OCI-M2 (cell line): ENCODE measurements around the gene C2CD4C.
"Not testable (repeated sequence)": the region's sequence is repeated elsewhere in the genome, so short reads cannot be mapped to it uniquely, and the experiment has no call there.

ENCODE experiments used
- DNase-seq: peaks from one replicate; lab custom pipeline; 2025; ENCODE audit not compliant: unreplicated experiment; lab: John Stamatoyannopoulos, UW

Gene C2CD4C

DNA sequence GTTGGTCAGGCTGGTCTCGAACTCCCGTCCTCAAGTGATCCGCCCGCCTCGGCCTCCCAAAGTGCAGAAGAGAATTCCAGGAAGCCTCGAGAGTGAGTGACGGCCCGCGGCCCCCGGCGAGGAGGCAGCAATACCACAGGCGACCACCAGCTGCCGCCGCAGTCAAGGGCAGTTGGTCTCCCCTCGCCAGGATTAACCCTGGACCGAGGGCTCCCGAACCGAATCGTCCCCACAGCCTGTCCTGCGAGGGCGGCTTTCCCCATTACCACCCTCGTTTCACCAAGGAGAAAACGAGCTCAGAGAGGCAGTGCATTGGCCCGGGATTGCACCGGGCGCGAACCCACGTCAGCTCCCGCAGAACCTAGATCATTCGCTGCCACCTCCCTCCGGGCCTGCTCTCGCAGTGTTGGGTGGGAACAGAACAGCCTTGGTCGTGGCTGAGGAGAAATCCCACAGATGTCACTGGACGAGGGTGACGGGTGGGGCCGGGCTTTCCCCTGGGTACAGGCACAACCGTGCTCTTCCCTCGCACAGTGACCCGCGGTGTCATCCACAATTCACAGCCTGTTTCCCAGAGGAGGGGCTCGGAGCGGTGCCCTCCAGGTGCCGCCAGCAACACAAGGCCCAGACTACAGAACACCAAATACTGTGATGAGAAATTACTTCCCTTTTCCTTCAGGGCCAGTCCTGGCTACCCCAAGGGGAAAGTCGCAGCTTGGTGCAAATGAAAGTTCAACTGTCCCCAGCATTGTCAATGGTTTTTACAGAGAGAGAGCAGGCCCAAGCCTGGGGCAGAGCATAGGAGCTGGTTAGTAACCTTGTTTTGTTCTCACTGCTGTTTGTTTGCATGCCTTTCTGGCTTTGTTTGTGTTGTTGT, 24.8 kb downstream of the C2CD4C start:
- DNase-seq = no peak

DNA sequence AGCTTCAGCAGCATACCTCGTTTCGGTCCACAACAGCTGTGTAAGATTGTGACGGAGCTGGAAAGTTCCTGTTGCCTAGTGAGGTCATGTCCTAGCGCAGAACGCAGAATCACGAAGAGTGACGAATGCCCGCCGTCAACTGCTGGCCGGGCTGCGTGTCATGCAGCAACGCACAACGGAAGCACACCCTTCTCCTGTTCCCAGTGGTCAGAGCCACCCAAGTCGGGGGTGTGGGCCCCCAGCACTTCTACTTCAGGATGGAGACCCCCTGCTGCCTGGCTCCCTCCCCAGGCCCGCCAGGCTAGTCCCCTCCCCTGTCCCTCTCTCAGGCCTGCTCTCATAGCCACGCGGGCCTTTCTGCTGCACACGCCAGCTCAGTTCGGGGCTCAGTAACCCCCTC, 25.9 kb downstream of the C2CD4C start:
- no peak for DNase-seq

DNA sequence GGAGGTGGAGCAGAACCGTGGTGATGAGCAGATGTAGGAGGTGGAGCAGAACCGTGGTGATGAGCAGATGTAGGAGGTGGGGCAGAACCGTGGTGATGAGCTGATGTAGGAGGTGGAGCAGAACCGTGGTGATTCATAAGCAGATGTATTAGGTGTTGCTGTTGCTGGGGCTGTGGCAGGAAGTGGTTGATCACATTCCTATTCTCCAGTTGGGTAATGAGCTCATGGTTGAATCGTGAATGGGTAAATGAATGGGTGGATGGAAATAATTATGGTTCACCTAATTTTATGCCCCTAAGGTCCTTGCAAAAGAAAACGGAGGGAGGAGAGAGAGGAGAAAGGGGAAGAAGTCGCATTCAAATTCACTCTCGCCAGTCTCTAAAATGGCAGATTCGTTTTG, 26.4 kb downstream of the C2CD4C start:
- DNase-seq = not testable (repeated sequence)

DNA sequence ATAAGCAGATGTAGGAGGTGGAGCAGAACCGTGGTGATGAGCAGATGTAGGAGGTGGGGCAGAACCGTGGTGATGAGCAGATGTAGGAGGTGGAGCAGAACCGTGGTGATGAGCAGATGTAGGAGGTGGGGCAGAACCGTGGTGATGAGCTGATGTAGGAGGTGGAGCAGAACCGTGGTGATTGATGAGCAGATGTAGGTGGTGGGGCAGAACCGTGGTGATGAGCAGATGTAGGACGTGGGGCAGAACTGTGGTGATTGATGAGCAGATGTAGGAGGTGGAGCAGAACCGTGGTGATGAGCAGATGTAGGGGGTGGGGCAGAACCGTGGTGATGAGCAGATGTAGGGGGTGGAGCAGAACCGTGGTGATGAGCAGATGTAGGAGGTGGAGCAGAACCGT, 27.0 kb downstream of the C2CD4C start:
- DNase-seq = not testable (repeated sequence)

DNA sequence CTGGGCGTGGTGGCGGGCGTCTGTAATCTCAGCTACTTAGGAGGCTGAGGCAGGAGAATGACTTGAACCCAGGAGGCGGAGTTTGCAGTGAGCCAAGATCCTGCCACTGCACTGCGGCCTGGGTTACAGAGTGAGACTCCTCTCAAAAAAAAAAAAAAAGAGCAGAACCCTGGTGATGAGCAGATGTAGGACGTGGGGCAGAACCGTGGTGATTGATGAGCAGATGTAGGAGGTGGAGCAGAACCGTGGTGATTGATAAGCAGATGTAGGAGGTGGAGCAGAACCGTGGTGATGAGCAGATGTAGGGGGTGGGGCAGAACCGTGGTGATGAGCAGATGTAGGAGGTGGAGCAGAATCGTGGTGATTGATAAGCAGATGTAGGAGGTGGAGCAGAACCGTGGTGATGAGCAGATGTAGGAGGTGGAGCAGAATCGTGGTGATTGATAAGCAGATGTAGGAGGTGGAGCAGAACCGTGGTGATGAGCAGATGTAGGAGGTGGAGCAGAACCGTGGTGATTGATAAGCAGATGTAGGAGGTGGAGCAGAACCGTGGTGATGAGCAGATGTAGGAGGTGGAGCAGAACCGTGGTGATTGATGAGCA, 28.2 kb downstream of the C2CD4C start:
- DNase-seq = not testable (repeated sequence)

DNA sequence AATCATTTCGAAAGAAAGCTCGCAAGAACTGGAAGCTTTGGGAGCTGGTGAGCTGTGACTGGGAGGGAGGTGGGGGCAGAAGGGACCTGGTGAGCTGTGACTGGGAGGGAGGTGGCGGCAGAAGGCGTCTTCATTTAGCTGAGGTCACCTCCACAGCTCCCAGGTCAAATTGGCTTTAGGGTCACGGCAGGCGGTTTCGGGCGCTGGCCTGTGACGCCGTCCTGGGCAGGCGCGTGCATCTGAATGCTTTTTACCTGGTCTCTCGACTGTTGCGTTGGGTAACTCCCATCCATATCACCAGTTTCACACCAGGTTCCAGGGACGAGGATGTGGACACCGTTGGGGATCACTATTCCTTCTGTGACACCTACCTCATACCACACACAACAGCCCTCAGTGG, 29.2 kb downstream of the C2CD4C start:
- no peak for DNase-seq

DNA sequence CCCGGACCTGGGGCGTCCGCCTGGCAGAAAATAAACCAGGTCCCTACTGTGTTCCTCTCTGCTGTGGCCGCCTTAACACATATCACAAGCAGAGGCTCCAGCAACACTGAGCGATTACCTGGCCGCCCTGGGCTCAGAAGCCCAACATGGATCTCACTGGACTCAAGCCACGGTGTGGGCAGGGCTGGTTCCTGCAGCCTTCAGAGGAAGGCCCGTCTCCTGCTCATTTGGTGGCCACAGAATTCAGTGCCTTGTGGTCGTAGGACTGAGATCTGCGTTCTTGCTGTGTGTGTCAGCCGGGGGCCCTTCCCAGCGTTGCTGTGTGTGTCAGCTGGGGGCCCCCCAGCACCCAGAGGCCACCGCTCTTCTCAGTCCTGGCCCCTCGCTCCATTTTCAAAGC, 30.2 kb downstream of the C2CD4C start:
- no peak for DNase-seq

DNA sequence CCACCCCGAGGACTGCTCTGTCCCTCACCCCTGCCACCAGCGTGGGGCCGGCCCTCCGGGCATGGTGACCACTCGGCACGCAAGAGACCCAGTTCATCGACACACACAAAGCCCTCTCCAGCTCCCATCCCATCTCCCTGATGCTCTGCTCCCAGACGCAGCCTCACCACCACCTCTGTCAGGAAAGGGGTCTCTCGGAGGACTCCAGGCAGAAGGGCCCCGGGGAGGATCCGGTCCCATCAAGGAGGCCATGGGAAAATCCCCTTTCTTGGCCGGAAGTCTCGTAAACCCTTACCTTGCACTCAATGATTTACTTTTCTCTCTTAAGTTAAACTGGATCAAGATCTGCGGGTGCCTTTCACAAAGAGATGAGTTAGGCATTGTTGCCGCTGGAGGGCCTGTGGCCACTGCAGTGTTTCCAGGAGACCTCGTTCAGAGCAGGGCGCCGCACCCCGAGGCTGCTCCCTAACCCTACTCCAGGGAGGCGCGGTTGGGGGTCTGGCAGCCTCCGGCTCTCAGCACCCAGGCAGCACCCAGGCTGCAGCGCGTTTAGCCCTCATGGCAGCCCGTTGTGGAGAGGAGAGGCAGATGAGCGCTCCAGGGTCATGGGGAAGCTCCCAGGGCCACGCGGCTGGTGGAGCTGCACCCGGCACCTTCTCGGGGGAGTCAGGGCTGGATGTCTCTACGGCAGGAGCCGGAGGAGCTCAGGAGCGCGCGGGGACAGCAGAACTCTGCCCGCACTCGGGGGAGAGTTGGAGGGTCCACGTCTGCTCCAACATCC, 31.0 kb downstream of the C2CD4C start:
- DNase-seq = no peak

DNA sequence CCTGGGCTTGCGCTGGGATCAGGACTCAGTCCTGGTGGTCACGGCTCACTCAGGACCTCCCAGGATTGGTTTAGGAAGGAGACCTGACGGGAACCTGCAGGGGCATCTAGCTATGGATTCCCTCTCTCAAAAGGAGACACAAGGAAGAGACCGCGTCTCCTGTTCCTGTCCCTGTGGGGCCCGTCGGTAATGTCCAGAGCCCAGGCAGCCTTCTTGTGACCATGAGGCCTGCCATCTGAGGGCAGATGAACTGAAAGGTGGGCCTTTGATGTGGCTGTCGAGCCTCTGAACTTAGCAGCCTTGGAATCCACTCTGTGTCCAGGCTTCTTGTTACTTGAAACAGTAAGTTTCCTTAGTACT, 32.9 kb downstream of the C2CD4C start:
- no peak for DNase-seq

DNA sequence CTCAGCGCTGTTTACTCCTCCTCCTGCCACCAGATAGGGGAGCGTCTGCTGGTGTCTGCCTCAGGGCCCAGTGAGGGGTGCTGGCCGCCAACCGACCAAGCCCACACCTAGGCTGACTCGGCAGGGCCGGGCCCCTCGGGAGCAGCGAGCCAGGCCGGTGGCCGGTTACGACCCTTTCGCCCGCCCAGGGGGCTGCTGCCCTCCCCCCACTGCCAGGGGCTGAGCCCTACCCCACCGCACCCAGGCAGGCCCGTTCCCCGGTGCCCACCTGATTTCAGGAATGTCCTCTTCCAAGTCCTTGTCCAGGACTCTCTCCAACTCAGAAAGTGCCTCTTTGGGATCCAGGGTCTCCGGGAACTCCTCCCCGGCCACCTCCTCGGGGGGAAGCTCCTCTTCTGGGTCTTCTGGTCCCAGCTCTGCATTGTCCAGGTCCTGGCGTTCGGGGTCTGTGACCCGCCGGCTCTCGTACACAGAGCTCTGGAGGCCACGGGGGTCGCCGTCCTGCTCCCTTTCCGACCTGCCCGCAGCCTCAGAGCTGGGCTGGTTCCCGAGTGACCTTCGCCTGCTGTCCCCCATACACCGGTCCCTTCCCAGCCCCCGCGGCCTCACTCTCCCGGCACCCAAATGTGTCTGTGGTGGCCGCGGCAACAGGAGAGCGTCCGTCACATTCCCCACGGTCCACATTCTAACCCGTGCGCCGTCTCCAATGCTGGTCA, 33.4 kb downstream of the C2CD4C start:
- no peak for DNase-seq

DNA sequence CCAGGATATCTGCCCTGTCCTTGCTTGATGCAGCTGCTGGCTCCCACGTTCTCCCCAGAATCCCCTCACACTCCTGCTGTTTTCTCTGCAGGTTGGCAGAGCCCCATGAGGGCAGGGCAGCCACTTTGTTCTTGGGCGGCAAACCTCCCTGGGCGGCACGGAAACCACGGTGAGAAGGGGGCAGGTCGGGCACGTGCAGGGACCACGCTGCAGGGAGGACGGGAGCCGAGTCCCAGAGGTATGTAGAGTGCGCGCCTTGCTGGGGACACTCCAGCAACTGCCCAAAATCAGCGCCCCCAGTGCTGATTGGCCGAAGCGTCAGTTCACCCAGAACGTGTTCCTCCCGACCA, 34.1 kb downstream of the C2CD4C start:
- DNase-seq = no peak

DNA sequence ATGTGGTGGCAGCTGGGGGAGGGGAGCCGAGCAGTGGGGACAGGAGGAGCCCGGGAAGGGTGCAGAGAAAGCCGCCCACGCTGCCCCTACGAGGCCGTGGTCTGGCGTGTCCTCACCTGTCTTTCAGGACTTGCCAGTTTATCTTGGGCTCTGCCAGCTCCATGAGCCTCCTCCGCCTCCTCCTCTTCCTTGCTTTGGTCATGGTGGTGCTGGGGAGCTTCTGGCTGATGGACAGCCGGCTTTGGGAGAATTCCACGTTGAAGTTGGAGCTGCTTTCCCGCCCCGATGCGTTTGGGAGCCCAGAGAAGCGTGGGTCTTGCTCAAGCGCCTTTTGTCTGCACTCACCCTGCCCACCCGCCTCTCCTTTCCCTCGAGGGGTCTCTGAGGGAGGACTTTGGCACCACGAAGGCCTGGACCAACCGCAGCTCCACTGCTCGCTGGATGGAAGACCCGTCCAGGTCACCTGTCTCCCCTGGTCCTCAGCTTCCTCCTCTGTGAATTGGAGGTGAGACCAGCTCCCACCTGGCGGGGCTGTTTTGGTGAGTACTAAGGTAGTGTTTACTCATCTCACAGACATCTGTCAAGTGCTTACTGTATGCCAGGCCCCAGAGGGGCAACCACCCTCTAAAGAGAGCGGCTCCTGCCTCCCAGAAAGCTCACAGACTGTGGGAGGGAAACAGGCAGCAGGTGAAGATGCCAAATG, 34.6 kb downstream of the C2CD4C start:
- no peak for DNase-seq

DNA sequence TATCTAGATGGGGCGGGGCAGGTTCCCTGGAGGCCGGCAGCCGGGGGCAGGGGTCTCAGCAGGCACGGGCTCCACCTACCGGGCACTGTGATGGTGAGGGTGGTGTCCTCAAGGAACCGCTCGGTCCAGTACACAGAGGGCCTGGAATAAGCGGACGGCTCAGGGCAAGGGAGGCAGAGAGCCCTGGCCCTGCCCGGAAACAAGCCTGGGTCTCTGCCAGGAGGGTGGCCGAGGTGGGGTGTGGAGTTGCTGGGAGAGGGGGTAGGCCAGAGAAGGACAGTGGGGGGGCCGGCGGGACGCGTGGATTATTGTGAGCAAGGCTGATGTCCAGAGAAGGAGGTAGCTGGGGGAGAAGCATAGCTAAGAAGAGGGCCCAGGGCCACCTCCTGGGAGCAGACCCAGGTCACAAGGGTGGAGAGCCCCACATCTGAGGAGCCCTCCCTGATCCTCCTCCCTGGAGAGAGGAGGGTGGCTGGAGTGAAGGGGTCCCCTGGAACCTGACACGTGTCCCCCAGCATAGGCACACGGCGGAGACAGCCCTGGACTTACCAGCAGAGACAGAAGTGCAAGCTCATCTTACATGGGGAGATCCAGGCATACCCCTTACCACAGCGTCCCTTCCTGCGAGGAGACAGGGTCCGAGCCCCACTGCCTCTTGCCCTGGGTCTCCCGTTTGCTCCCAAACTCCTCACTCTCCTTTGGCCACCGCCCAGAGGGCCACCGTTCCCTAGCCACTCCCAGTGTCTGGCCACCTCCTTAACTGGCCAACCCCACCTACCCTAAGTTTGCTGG, 35.4 kb downstream of the C2CD4C start:
- no peak for DNase-seq

DNA sequence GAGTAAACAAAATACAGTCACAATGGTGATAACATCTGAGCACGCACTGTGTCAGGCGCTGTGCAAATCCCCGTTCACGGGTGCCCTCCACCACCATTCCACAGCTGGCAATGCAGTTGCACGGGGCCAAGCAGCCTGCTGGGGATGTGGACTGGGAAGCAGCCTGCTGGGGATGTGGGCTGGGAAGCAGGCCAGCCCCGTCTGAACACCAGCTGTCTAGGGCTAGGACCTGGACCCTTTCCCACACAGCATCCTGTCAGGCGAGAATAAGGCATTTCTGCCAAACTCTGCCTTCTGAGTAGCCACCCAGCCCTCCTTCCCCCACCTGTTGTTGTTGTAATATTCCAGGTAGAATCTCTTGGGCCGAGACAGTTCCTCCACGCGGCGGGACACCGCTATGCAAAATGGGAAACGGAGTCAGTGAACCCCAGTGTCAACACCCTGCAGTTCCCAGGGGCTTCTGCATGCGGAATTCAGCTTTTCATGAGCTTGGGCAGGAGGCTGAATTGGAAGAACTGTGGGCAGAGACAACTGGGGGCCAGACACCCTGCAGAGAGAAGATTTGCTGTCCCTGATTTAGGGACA, 36.5 kb downstream of the C2CD4C start:
- DNase-seq = no peak

DNA sequence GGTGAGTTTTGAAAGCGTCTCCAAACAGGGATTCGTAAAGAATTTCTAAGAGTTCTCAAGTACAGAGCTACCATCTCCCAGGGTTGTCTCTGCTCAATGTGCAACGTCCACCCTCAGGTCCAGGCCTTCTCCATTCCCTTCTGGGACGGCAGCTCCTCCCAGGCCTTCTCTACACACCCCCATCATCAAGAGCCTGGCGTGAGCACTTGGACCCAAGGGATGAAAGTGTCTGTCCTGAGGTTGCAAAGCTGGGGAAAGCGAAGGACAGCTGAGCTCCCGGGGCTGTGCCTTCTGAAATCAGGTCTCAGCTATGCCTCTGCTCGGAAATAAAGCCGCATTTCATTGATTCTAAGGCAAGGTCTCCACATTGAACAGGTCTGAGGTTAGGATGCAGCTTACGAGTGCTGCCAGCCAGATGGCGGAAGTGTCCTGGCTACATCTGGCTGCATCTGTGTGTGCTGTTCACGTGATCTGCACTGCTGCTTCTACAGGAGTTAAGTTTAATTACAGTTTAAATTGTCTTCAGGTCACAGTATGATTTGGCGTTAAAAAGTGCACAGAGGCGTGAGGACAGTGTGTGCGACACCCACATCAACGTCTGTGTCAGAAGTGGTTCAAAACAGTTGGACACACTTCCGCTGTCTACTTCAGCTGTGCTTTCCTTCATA, 37.3 kb downstream of the C2CD4C start:
- no peak for DNase-seq

DNA sequence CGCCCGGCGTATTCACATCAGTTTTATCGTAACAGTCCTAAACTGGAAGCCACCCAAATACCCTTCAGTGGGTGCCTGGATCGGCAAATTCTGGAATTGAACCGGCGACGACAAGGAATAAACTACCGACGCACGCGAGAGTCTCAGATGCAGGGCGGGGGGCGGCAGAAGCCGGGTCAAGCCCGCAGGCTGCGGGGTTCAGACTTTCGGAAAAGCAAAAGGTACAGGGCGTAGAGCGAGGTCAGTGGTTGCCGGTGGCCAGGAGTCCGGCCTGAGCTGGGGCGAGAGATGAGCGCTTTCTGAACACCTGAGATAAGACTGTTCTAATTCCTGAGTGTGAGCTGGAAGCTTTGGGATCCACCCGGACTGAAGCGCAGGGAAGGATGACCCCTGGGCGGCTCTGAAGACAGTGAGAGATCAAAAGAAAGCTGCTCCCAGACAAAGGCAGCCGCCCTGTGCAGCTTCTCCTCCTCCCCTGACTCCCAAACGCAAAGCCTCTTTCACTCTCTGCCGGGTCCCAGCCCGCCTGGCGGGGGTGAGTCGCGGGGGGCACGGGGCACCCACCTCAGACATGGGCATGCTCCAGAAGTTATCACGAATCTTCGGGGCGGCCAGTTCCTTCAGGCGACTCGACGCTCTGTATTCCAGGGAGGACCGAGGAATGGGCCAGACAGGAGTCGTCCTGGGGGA, 38.2 kb downstream of the C2CD4C start:
- no peak for DNase-seq

DNA sequence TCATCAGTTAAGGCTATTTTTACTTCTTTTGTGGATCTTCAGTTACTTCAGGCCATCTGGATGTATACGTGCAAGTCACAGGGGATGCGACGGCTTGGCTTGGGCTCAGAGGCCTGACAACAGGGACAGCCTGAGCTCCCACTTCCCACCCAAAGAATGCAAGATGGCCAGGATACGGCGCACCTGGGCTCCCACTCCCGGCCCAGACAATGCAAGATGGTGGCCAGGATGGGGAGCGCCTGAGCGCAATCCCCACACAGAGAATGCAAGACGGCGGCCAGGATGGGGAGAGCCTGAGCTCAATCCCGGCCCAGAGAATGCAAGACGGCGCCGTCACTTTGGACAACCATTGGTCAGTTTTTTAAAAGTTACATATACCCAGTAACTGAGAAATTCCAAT, 39.1 kb downstream of the C2CD4C start:
- DNase-seq = no peak

DNA sequence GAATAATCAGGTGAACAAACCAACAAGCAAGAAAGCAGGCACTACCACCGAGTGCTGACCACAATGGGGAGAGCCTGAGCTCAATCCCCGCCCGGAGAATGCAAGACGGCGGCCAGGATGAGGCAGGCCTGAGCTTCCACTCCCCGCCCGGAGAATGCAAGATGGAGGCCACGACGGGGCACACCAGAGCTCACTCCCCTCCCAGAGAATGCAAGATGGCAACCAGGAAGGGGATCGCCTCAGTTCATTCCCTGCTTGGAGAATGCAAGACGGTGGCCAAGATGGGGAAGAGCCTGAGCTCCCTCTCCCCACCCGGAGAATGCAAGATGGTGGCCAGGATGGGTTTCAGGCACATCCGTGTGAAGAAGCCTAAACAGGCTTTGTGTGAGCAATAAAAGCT, 39.7 kb downstream of the C2CD4C start:
- DNase-seq = no peak

DNA sequence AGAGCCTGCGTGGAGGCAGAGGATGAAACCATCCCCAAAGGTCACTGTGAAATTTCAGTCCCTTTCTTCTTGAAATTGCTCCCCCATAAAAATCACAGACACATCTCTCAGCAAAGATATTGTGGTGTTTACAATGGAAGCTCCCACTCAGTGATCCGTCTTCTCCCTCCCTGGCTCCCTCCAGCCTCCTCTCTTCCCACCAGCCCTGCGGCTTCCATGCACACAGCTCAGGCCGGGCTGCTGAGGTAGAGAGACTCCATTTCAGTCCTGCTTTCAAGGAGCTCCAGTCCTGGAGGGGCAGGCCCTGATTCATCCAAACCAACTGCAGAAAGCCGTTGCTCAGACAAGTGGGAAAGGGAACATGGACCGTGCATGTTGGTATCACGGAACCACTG, 40.3 kb downstream of the C2CD4C start:
- no peak for DNase-seq
